GM19351 (cell line): ENCODE measurements around the gene POTEM.
"Not testable (repeated sequence)": the region's sequence is repeated elsewhere in the genome, so short reads cannot be mapped to it uniquely, and the experiment has no call there.

Experiments
- ATAC-seq: cut with Tn5 transposase; IDR thresholded peaks from one replicate; pipeline ENCODE4 v1.9.1; 2021; ENCODE audit warnings: mild to moderate bottlenecking, moderate library complexity; ENCODE audit not compliant: unreplicated experiment

Gene POTEM

GRCh38 chr14:19036811-19037382 lies 69.7 kb downstream of the POTEM start:
- not testable (repeated sequence) for ATAC-seq

DNA sequence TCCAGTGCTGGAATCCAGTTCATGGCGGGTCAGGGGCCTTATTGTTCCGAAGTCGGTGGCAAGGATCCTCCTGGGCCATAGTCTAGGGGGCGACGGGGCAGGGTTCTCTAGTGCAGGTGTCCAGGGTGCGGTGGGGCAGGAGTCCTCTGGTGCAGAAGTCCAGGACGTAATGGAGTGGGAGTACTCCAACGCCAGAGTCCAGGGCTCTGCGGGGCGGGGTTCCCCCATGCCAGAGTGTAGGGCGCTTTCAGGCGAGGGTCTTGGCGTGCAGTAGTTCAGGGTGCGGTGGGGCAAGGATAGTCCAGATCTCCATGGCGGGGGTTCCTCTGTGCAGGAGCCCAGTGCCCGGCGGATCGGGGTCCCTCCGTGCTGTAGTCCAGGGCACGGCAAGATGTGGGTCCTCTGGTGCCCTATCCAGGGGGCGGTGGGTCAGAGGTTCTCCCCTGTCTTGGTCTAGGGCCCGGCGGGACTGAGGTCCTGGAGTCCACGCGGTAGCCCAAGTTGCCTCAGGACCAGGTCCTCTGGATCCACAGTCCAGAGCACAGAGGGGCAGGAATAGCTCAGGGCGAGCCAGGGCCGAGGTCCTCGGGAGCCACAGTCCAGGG lies 70.9 kb downstream of the POTEM start:
- not testable (repeated sequence) for ATAC-seq

DNA sequence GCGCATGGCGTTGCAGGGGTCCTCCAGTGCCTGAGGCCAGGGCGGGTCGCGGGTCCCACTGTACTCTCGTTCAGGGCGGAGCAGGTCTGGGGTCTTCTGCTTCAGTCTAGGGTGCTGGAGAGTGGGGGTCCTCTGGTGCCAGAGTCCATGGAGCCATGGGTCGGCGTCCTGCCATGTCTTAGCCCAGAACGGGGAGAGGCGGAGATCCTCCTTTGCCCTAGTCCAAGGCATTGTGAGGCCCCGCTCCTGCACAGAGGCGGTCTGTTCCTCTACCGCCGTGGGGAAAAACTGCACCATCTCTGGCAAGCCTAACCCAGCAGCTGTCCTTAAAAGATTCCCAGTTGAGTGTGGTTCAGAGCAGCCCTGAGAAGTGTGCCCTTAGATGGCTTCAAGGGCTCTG lies 71.6 kb downstream of the POTEM start:
- ATAC-seq, result not testable (repeated sequence)

DNA sequence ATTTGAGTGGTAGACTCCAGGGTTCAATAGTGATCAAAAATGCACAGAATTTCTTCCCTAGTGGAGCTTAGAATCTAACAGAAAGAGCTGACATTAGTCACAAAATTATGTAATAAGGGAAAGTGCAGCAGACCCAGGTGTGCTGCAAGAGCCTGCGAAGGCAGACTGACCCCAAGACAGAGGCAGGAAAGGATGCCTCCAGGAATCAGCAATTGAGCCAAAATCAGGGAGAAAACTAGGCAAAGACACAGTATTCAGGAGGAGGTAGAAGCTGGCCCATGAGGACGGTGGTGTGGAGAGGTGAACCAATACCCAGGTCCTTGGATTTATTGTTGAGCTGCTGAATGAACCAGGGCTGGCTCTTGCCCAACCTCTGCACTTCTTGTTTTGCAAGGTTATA lies 76.2 kb downstream of the POTEM start:
- ATAC-seq, result not testable (repeated sequence)
